ENCODE results near the gene C16orf87. TPM values are rescaled to one million over a fixed set of nuclear protein-coding genes. Genes with fewer than 3 reads are reported as not detected.
A peak's percentile ranks its signal among the peaks of the same experiment; 100 is the strongest.

Gene C16orf87
- polyA plus RNA-seq: 6.7 to 10.2 TPM (median 7.0 TPM) in 3 replicates
- polyA plus RNA-seq (2011; ENCODE audit: low read depth): 2.1 TPM
- polyA plus RNA-seq (2011; cell fraction: cytosol; rRNA removed): 5.9 and 8.7 TPM in 2 replicates
- 4.0 and 6.8 TPM in 2 replicates for polyA plus RNA-seq (2011; cell fraction: nucleus; rRNA removed)
- polyA plus RNA-seq (2012; ENCODE audit: low replicate concordance): 6.6 and 8.0 TPM in 2 replicates
- polyA minus RNA-seq: 1.2 to 5.2 TPM (median 2.5 TPM) in 3 replicates
- 4.2 TPM for polyA minus RNA-seq (2011; cell fraction: cytosol; rRNA and poly(A)+ RNA removed)
- polyA minus RNA-seq (2011; cell fraction: nucleus; rRNA and poly(A)+ RNA removed): 1.6 and 3.1 TPM in 2 replicates

DNA sequence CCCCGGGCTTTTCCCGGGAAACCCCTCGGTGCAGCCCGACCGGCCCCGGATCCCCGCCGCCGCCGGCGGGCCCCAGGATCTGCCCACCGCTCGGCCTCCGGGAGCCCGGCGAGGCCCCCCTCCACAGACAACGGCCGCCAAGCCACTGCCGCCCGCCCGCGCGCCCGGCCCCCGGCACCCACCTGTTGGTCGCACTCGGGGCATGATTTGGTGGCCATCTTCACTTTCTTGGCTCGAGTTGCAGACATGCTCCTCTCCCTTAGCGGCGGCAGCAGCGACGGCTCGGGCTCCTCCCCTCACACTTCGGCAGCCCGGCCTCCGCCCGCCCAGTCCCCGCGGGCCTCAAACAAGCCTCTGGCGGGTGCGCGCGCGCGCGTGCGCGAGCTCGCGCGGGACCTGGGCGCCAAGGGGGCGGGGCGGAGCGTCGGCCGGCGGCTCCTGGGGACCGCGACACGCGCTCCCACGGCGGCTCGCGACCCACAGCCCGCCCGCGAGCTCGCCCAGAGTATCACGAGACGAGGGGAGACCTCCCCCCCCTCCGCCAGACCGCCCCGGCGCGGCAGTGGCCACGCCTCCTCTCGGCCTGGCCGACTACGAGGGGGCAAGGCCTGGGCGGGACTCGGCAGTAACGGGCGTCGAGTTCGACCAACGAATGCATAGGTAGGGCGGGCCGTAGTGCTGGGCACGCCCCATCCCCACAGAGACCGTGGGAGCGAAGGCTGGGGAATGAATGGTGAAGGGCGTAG is at the start of gene C16orf87:
C16orf87 (minus strand) TSS at position 279 of the 746 bp plus-strand sequence; CDS start at position 248, 31 bp downstream.
- Histone ChIP-seq H3K4me3 (ENCODE audit: control insufficient read depth in 2 of 3, extremely low read depth in 1 of 3, insufficient read depth in 2 of 3, low read depth in 1 of 3, low read length in 3 of 3) (peak within 1 kb of the TSS; percentile 89 to 92 (median 90)), H3K4me1 (ENCODE audit: control insufficient read depth, extremely low read depth, insufficient read depth, low read length) (peaks cover 18% of the 10 kb centered on the region), H3K9me3 (ENCODE audit: control insufficient read depth, low read depth, low read length) (no peaks in the 10 kb centered on the region), H3K36me3 (ENCODE audit: control insufficient read depth in 2 of 2, extremely low read depth in 1 of 2, insufficient read depth in 2 of 2, low read length in 2 of 2) (no peaks in the 10 kb centered on the region), H3K9me1 (ENCODE audit: control insufficient read depth, extremely low read depth, insufficient read depth, low read length) (no peaks in the 10 kb centered on the region), H3K27me3 (ENCODE audit: control insufficient read depth, extremely low read depth, insufficient read depth, low read length) (no peaks in the 10 kb centered on the region), H3K79me2 (ENCODE audit: control insufficient read depth, insufficient read depth, low read length) (peaks cover 38% of the 10 kb centered on the region), H3K4me2 (ENCODE audit: control insufficient read depth, extremely low read depth, insufficient read depth, low read depth, low read length) (peak within 1 kb of the TSS; percentile 95), H2AFZ (ENCODE audit: control insufficient read depth, low read length) (peak within 1 kb of the TSS; percentile 93), H3K9ac (ENCODE audit: control insufficient read depth, extremely low read depth, insufficient read depth, low read length) (peak within 1 kb of the TSS; percentile 89), H3K27ac (ENCODE audit: control insufficient read depth, insufficient read depth, low read length) (peak within 1 kb of the TSS; percentile 94), H4K20me1 (ENCODE audit: control insufficient read depth, extremely low read depth, insufficient read depth, low read length) (no peaks in the 10 kb centered on the region)
- dilution Hi-C loops (cut with MboI; ENCODE audit: extremely low pct_ligation_motif_present, low sequenced_read_pairs): no loop called here
- DNase-seq (ENCODE audit: low read depth, low spot score) (peak; percentile 45), FAIRE-seq (peak; percentile 17)
- TF ChIP-seq EZH2 (IDR thresholded peaks at IDR 0.05; ENCODE audit: low read length): no peak
- no peak for TF ChIP-seq CTCF (optimal IDR thresholded peaks at IDR 0.05 in 1 of 3, IDR thresholded peaks at IDR 0.05 in 1 of 3, conservative IDR thresholded peaks at IDR 0.05 in 1 of 3; ENCODE audit: extremely low read depth in 1 of 3, insufficient read depth in 2 of 3, low read length in 3 of 3)

DNA sequence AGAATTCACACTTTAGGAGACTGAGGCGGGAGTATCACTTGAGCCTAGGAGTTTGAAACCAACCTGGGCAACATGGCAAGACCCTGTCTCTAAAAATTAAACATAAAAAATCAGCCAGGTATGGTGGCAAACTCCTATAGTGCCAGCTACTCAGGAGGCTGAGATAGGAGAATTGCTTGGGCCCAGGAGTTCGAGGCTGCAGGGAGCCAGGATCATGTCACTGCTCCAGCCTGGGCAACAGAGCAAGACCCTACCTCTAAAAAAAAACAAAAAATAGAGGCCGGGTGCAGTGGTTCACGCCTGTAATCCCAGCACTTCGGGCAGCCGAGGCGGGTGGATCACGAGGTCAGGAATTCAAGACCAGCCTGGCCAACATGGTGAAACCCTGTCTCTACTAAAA is 44.3 kb upstream of the C16orf87 start:
- H3K79me2 ChIP-seq (ENCODE audit: control insufficient read depth, insufficient read depth, low read length): no peaks in the 10 kb centered on the region
- no peak overlapping the region for H3K9ac ChIP-seq (ENCODE audit: control insufficient read depth, extremely low read depth, insufficient read depth, low read length)
- H3K4me3 ChIP-seq (ENCODE audit: control insufficient read depth in 2 of 3, extremely low read depth in 1 of 3, insufficient read depth in 2 of 3, low read depth in 1 of 3, low read length in 3 of 3): no peak overlapping the region
- dilution Hi-C loops (cut with MboI; ENCODE audit: extremely low pct_ligation_motif_present, low sequenced_read_pairs): no loop called here
- DNase-seq (ENCODE audit: low read depth, low spot score) (no peak), FAIRE-seq (no peak)
- no peaks in the 10 kb centered on the region for H3K27me3 ChIP-seq (ENCODE audit: control insufficient read depth, extremely low read depth, insufficient read depth, low read length)
- H3K4me2 ChIP-seq (ENCODE audit: control insufficient read depth, extremely low read depth, insufficient read depth, low read depth, low read length): no peak overlapping the region
- H3K9me3 ChIP-seq (ENCODE audit: control insufficient read depth, low read depth, low read length): no peaks in the 10 kb centered on the region
- no peaks in the 10 kb centered on the region for H4K20me1 ChIP-seq (ENCODE audit: control insufficient read depth, extremely low read depth, insufficient read depth, low read length)
- peaks cover 2% of the 10 kb centered on the region for H3K4me1 ChIP-seq (ENCODE audit: control insufficient read depth, extremely low read depth, insufficient read depth, low read length)
- H3K9me1 ChIP-seq (ENCODE audit: control insufficient read depth, extremely low read depth, insufficient read depth, low read length): no peaks in the 10 kb centered on the region
- no peaks in the 10 kb centered on the region for H3K36me3 ChIP-seq (ENCODE audit: control insufficient read depth in 2 of 2, extremely low read depth in 1 of 2, insufficient read depth in 2 of 2, low read length in 2 of 2)
- H2AFZ ChIP-seq (ENCODE audit: control insufficient read depth, low read length): no peak overlapping the region
- no peak overlapping the region for H3K27ac ChIP-seq (ENCODE audit: control insufficient read depth, insufficient read depth, low read length)
- TF ChIP-seq CTCF (optimal IDR thresholded peaks at IDR 0.05 in 1 of 3, IDR thresholded peaks at IDR 0.05 in 1 of 3, conservative IDR thresholded peaks at IDR 0.05 in 1 of 3; ENCODE audit: extremely low read depth in 1 of 3, insufficient read depth in 2 of 3, low read length in 3 of 3) (no peak), EZH2 (IDR thresholded peaks at IDR 0.05; ENCODE audit: low read length) (no peak)
